ENCODE data around the gene ABHD2. TPM values are rescaled to one million over a fixed set of nuclear protein-coding genes. Genes with fewer than 3 reads are reported as not detected.
A peak's percentile ranks its signal among the peaks of the same experiment; 100 is the strongest.

The ABHD2 gene
- total and polyA plus RNA-seq, 2 donors (not counting 1 experiment from before 2014, with no cell fraction given): 39.5 to 84.9 TPM

GRCh38 chr15:89087161-89087829 lies 961 bp upstream of the ABHD2 start:
- Histone ChIP-seq H2AFZ (ENCODE audit: low read length) (peak overlapping the region; percentile 49), H4K20me1 (ENCODE audit: control insufficient read depth, extremely low read depth, insufficient read depth, low read length) (no peaks in the 10 kb centered on the region), H3K79me2 (ENCODE audit: control insufficient read depth, insufficient read depth, low read length) (peaks cover 27% of the 10 kb centered on the region), H3K4me1 (ENCODE audit: control insufficient read depth, extremely low read depth, insufficient read depth, low read length) (peaks cover 26% of the 10 kb centered on the region), H3K9ac (ENCODE audit: insufficient read depth, low read length) (no peak overlapping the region), H3K27ac (ENCODE audit: insufficient read depth, low read length) (peak overlapping the region; percentile 88), H3K36me3 (ENCODE audit: control insufficient read depth, insufficient read depth, low read length) (no peaks in the 10 kb centered on the region), H3K27me3 (ENCODE audit: control insufficient read depth, insufficient read depth, low read length) (no peaks in the 10 kb centered on the region), H3K4me2 (ENCODE audit: extremely low read depth, insufficient read depth, low read length) (peak overlapping the region; percentile 85), H3K9me3 (ENCODE audit: control insufficient read depth, insufficient read depth, low read depth, low read length) (no peaks in the 10 kb centered on the region), H3K4me3 (replicated peaks in 1 of 4; ENCODE audit: control extremely low read depth in 1 of 4, insufficient read depth in 1 of 4, low read depth in 3 of 4, low read length in 4 of 4) (peak overlapping the region in 3 of 4 experiments; percentile 18 to 45 (median 19))
- no peak for DNase-seq (ENCODE audit: low read depth in 2 of 2)
- no peak for TF ChIP-seq EZH2 (IDR thresholded peaks at IDR 0.05; ENCODE audit: low read length, missing control alignments)

GRCh38 chr15:89088605-89089315 lies 504 bp downstream of the ABHD2 start:
- peak; percentile 36 to 48 for DNase-seq (ENCODE audit: low read depth in 2 of 2)
- H3K9ac ChIP-seq (ENCODE audit: insufficient read depth, low read length): peak overlapping the region; percentile 89
- H3K27me3 ChIP-seq (ENCODE audit: control insufficient read depth, insufficient read depth, low read length): no peaks in the 10 kb centered on the region
- H3K4me1 ChIP-seq (ENCODE audit: control insufficient read depth, extremely low read depth, insufficient read depth, low read length): peaks cover 29% of the 10 kb centered on the region
- TF ChIP-seq EZH2 (IDR thresholded peaks at IDR 0.05; ENCODE audit: low read length, missing control alignments): no peak
- no peak for TF ChIP-seq CTCF (conservative IDR thresholded peaks at IDR 0.05 in 1 of 2, IDR thresholded peaks at IDR 0.05 in 1 of 2; ENCODE audit: low read depth in 1 of 2, low read length in 2 of 2)
- H4K20me1 ChIP-seq (ENCODE audit: control insufficient read depth, extremely low read depth, insufficient read depth, low read length): no peaks in the 10 kb centered on the region
- peaks cover 33% of the 10 kb centered on the region for H3K79me2 ChIP-seq (ENCODE audit: control insufficient read depth, insufficient read depth, low read length)
- H3K4me2 ChIP-seq (ENCODE audit: extremely low read depth, insufficient read depth, low read length): peak overlapping the region; percentile 61
- no peaks in the 10 kb centered on the region for H3K36me3 ChIP-seq (ENCODE audit: control insufficient read depth, insufficient read depth, low read length)
- no peaks in the 10 kb centered on the region for H3K9me3 ChIP-seq (ENCODE audit: control insufficient read depth, insufficient read depth, low read depth, low read length)
- peak overlapping the region; percentile 74 to 84 (median 80) for H3K4me3 ChIP-seq (replicated peaks in 1 of 4; ENCODE audit: control extremely low read depth in 1 of 4, insufficient read depth in 1 of 4, low read depth in 3 of 4, low read length in 4 of 4)
- no peak overlapping the region for H2AFZ ChIP-seq (ENCODE audit: low read length)
- H3K27ac ChIP-seq (ENCODE audit: insufficient read depth, low read length): peak overlapping the region; percentile 88

- TF ChIP-seq CTCF (conservative IDR thresholded peaks at IDR 0.05 in 1 of 2, IDR thresholded peaks at IDR 0.05 in 1 of 2; ENCODE audit: low read depth in 1 of 2, low read length in 2 of 2) (no peak), EZH2 (IDR thresholded peaks at IDR 0.05; ENCODE audit: low read length, missing control alignments) (no peak)
- Histone ChIP-seq H3K4me2 (ENCODE audit: extremely low read depth, insufficient read depth, low read length) (peak overlapping the region; percentile 67), H3K27ac (ENCODE audit: insufficient read depth, low read length) (peak overlapping the region; percentile 46), H3K4me3 (replicated peaks in 1 of 4; ENCODE audit: control extremely low read depth in 1 of 4, insufficient read depth in 1 of 4, low read depth in 3 of 4, low read length in 4 of 4) (peak overlapping the region; percentile 74 to 84 (median 80)), H4K20me1 (ENCODE audit: control insufficient read depth, extremely low read depth, insufficient read depth, low read length) (no peaks in the 10 kb centered on the region), H3K9ac (ENCODE audit: insufficient read depth, low read length) (no peak overlapping the region), H3K36me3 (ENCODE audit: control insufficient read depth, insufficient read depth, low read length) (no peaks in the 10 kb centered on the region), H3K79me2 (ENCODE audit: control insufficient read depth, insufficient read depth, low read length) (peaks cover 37% of the 10 kb centered on the region), H3K9me3 (ENCODE audit: control insufficient read depth, insufficient read depth, low read depth, low read length) (no peaks in the 10 kb centered on the region), H2AFZ (ENCODE audit: low read length) (no peak overlapping the region), H3K27me3 (ENCODE audit: control insufficient read depth, insufficient read depth, low read length) (no peaks in the 10 kb centered on the region), H3K4me1 (ENCODE audit: control insufficient read depth, extremely low read depth, insufficient read depth, low read length) (peaks cover 29% of the 10 kb centered on the region)
- no peak for DNase-seq (ENCODE audit: low read depth in 2 of 2)
Observed at GRCh38 chr15:89089316-89090230, 1.3 kb downstream of the ABHD2 start.

Data from fibroblast of lung (primary cell).